Natural killer cell treated with Interleukin-12 subunit alpha and Interleukin-12 subunit beta and Interleukin-15 and Interleukin-18, amount 100 ng/mL, for 72 hours (primary cell): Measurements from ENCODE around the gene ABLIM1. TPM values are rescaled to one million over a fixed set of nuclear protein-coding genes. Genes with fewer than 3 reads are reported as not detected.
A peak's percentile ranks its signal among the peaks of the same experiment; 100 is the strongest.

ENCODE experiments used
- ATAC-seq, 2 donors: fragments of 150-1000 bp; cut with Tn5 transposase in 1 of 2; sonication (Bioruptor Pico), chemical (Tn5 transposase) in 1 of 2; 2 replicates each; pipeline ENCODE4 v1.10.0; 2021
- DNase-seq: peaks from one replicate; pipeline ENCODE4 v3.0.0; 2022; ENCODE audit warnings: low spot score
- H3K27ac Mint-ChIP-seq, 2 donors: 1 replicate in 1 of 2; 2 replicates in 1 of 2; pipeline ENCODE4 v1.8.0; 2022; ENCODE audit warnings: mixed read lengths in 2 of 2, mild to moderate bottlenecking in 1 of 2, moderate library complexity in 1 of 2
- H3K27me3 Mint-ChIP-seq, 2 donors: 1 replicate in 1 of 2; 2 replicates in 1 of 2; pipeline ENCODE4 v1.8.0; 2022; ENCODE audit warnings: mixed read lengths in 2 of 2
- H3K36me3 Mint-ChIP-seq: one replicate; pipeline ENCODE4 v1.8.0; 2022; ENCODE audit warnings: mixed read lengths
- H3K4me1 Mint-ChIP-seq, 2 donors: 1 replicate in 1 of 2; 2 replicates in 1 of 2; pipeline ENCODE4 v1.8.0; 2022; ENCODE audit warnings: low read depth in 2 of 2, mixed read lengths in 2 of 2, mild to moderate bottlenecking in 1 of 2
- H3K4me3 Mint-ChIP-seq: one replicate; pipeline ENCODE4 v1.8.0; 2022; ENCODE audit warnings: mixed read lengths
- H3K9me3 Mint-ChIP-seq: 2 replicates; pipeline ENCODE4 v1.8.0; 2022; ENCODE audit warnings: mixed read lengths
- total RNA-seq, 2 donors: library from RNA; stranded (reverse); gene quantifications; one replicate each; pipeline ENCODE4 v1.2.3, GENCODE V29; 2022

ABLIM1 gene
- total RNA-seq, 2 donors from 2014 or later: 7.9 to 11.0 TPM

- DNase-seq (peak; percentile 38), ATAC-seq (no peak)
- no peaks in the 10 kb centered on the region for H3K9me3 Mint-ChIP-seq
- no peak overlapping the region for H3K4me3 Mint-ChIP-seq
- H3K4me1 Mint-ChIP-seq: peaks cover under 1 to 7% of the 10 kb centered on the region in 2 donors
- H3K27ac Mint-ChIP-seq: no peak overlapping the region
- no peaks in the 10 kb centered on the region for H3K36me3 Mint-ChIP-seq
- H3K27me3 Mint-ChIP-seq: peaks cover 44 to 83% of the 10 kb centered on the region in 2 donors
These were observed 260.4 kb downstream of the ABLIM1 start for GRCh38 chr10:114397651-114398145.

GRCh38 chr10:114396464-114396863 lies 261.6 kb downstream of the ABLIM1 start:
- ATAC-seq: no peak
- no peak overlapping the region for H3K27ac Mint-ChIP-seq

GRCh38 chr10:114395366-114396022 lies 262.6 kb downstream of the ABLIM1 start:
- peak; percentile 2 for DNase-seq
- ATAC-seq: no peak
- Mint-ChIP-seq H3K36me3 (no peaks in the 10 kb centered on the region), H3K27ac (no peak overlapping the region), H3K4me3 (no peak overlapping the region), H3K27me3 (peaks cover 26 to 64% of the 10 kb centered on the region in 2 donors), H3K9me3 (no peaks in the 10 kb centered on the region), H3K4me1 (peaks cover 0 to 7% of the 10 kb centered on the region in 2 donors)

More at GRCh38 chr10:114396464-114396863, 261.6 kb downstream of the ABLIM1 start:
- peaks cover 0 to 7% of the 10 kb centered on the region in 2 donors for H3K4me1 Mint-ChIP-seq
- H3K36me3 Mint-ChIP-seq: no peaks in the 10 kb centered on the region
- DNase-seq: peak; percentile 22
- no peak overlapping the region for H3K4me3 Mint-ChIP-seq
- H3K9me3 Mint-ChIP-seq: no peaks in the 10 kb centered on the region
- peaks cover 35 to 73% of the 10 kb centered on the region in 2 donors for H3K27me3 Mint-ChIP-seq

- H3K36me3 Mint-ChIP-seq: no peaks in the 10 kb centered on the region
- DNase-seq: no peak
- peaks cover 25 to 66% of the 10 kb centered on the region in 2 donors for H3K27me3 Mint-ChIP-seq
- H3K4me3 Mint-ChIP-seq: no peak overlapping the region
- H3K27ac Mint-ChIP-seq: no peak overlapping the region
- no peak for ATAC-seq
- H3K9me3 Mint-ChIP-seq: no peaks in the 10 kb centered on the region
- H3K4me1 Mint-ChIP-seq: peaks cover 0 to 7% of the 10 kb centered on the region in 2 donors
These were observed 263.5 kb downstream of the ABLIM1 start for GRCh38 chr10:114394531-114394930.

GRCh38 chr10:114393886-114394285 lies 264.2 kb downstream of the ABLIM1 start:
- Mint-ChIP-seq H3K27me3 (peaks cover 21 to 60% of the 10 kb centered on the region in 2 donors), H3K4me3 (no peak overlapping the region), H3K27ac (no peak overlapping the region), H3K36me3 (no peaks in the 10 kb centered on the region), H3K9me3 (no peaks in the 10 kb centered on the region), H3K4me1 (peaks cover 0 to 7% of the 10 kb centered on the region in 2 donors)
- DNase-seq: peak; percentile 56
- ATAC-seq: no peak

GRCh38 chr10:114393482-114393881 lies 264.6 kb downstream of the ABLIM1 start:
- DNase-seq: no peak
- Mint-ChIP-seq H3K27ac (no peak overlapping the region), H3K36me3 (no peaks in the 10 kb centered on the region), H3K4me3 (no peak overlapping the region), H3K27me3 (peaks cover 17 to 59% of the 10 kb centered on the region in 2 donors), H3K4me1 (peaks cover 4 to 10% of the 10 kb centered on the region in 2 donors), H3K9me3 (no peaks in the 10 kb centered on the region)
- no peak for ATAC-seq

GRCh38 chr10:114392112-114392835 lies 265.8 kb downstream of the ABLIM1 start:
- no peak for ATAC-seq
- H3K27ac Mint-ChIP-seq: no peak overlapping the region
- no peaks in the 10 kb centered on the region for H3K9me3 Mint-ChIP-seq
- peaks cover 22 to 58% of the 10 kb centered on the region in 2 donors for H3K27me3 Mint-ChIP-seq
- peaks cover 9 to 15% of the 10 kb centered on the region in 2 donors for H3K4me1 Mint-ChIP-seq
- H3K36me3 Mint-ChIP-seq: no peaks in the 10 kb centered on the region
- no peak overlapping the region for H3K4me3 Mint-ChIP-seq
- DNase-seq: peak; percentile 29

GRCh38 chr10:114391599-114391998 lies 266.5 kb downstream of the ABLIM1 start:
- H3K36me3 Mint-ChIP-seq: no peaks in the 10 kb centered on the region
- H3K27me3 Mint-ChIP-seq: peaks cover 16 to 51% of the 10 kb centered on the region in 2 donors
- no peak for ATAC-seq
- H3K27ac Mint-ChIP-seq: no peak overlapping the region
- H3K4me3 Mint-ChIP-seq: no peak overlapping the region
- DNase-seq: peak; percentile 29
- H3K9me3 Mint-ChIP-seq: no peaks in the 10 kb centered on the region
- H3K4me1 Mint-ChIP-seq: peaks cover 9 to 12% of the 10 kb centered on the region in 2 donors

GRCh38 chr10:114389426-114389825 lies 268.6 kb downstream of the ABLIM1 start:
- Mint-ChIP-seq H3K27me3 (peaks cover 12 to 39% of the 10 kb centered on the region in 2 donors), H3K27ac (no peak overlapping the region), H3K4me3 (no peak overlapping the region), H3K4me1 (peaks cover 9 to 11% of the 10 kb centered on the region in 2 donors), H3K9me3 (no peaks in the 10 kb centered on the region), H3K36me3 (no peaks in the 10 kb centered on the region)
- ATAC-seq (no peak), DNase-seq (peak; percentile 39)

- Mint-ChIP-seq H3K4me3 (peak overlapping the region; percentile 9), H3K36me3 (no peaks in the 10 kb centered on the region), H3K27ac (peak overlapping the region in 1 of 2 donors; percentile 36), H3K9me3 (no peaks in the 10 kb centered on the region), H3K27me3 (peaks cover 10 to 30% of the 10 kb centered on the region in 2 donors), H3K4me1 (peaks cover 8 to 9% of the 10 kb centered on the region in 2 donors)
- ATAC-seq (peak; percentile 57 to 70), DNase-seq (peak; percentile 45)
These were observed 269.8 kb downstream of the ABLIM1 start for GRCh38 chr10:114388275-114388674.

- H3K9me3 Mint-ChIP-seq: no peaks in the 10 kb centered on the region
- peaks cover 13 to 30% of the 10 kb centered on the region in 2 donors for H3K27me3 Mint-ChIP-seq
- H3K4me3 Mint-ChIP-seq: no peak overlapping the region
- H3K36me3 Mint-ChIP-seq: no peaks in the 10 kb centered on the region
- no peak for ATAC-seq
- DNase-seq: peak; percentile 44
- H3K27ac Mint-ChIP-seq: peak overlapping the region in 1 of 2 donors; percentile 36
- H3K4me1 Mint-ChIP-seq: peaks cover 8 to 9% of the 10 kb centered on the region in 2 donors
These were observed 270.3 kb downstream of the ABLIM1 start for GRCh38 chr10:114387784-114388183.

GRCh38 chr10:114386452-114386851 lies 271.6 kb downstream of the ABLIM1 start:
- no peak for ATAC-seq

GRCh38 chr10:114385557-114385956 lies 272.5 kb downstream of the ABLIM1 start:
- no peaks in the 10 kb centered on the region for H3K9me3 Mint-ChIP-seq
- ATAC-seq: no peak
- no peak overlapping the region for H3K4me3 Mint-ChIP-seq
- no peaks in the 10 kb centered on the region for H3K36me3 Mint-ChIP-seq
- H3K27me3 Mint-ChIP-seq: peaks cover 25 to 43% of the 10 kb centered on the region in 2 donors
- DNase-seq: no peak
- no peak overlapping the region for H3K27ac Mint-ChIP-seq
- H3K4me1 Mint-ChIP-seq: peaks cover 8 to 9% of the 10 kb centered on the region in 2 donors

More at GRCh38 chr10:114386452-114386851, 271.6 kb downstream of the ABLIM1 start:
- Mint-ChIP-seq H3K27ac (no peak overlapping the region), H3K36me3 (no peaks in the 10 kb centered on the region), H3K4me3 (no peak overlapping the region), H3K9me3 (no peaks in the 10 kb centered on the region), H3K27me3 (peaks cover 20 to 34% of the 10 kb centered on the region in 2 donors), H3K4me1 (peaks cover 8 to 9% of the 10 kb centered on the region in 2 donors)
- DNase-seq: peak; percentile 15

- Mint-ChIP-seq H3K4me3 (no peak overlapping the region), H3K27ac (no peak overlapping the region), H3K9me3 (no peaks in the 10 kb centered on the region)
These were observed 273.5 kb downstream of the ABLIM1 start for GRCh38 chr10:114384601-114385000.

More at GRCh38 chr10:114384601-114385000, 273.5 kb downstream of the ABLIM1 start:
- Mint-ChIP-seq H3K27me3 (peaks cover 24 to 45% of the 10 kb centered on the region in 2 donors), H3K4me1 (peaks cover 8 to 9% of the 10 kb centered on the region in 2 donors), H3K36me3 (no peaks in the 10 kb centered on the region)
- ATAC-seq (no peak), DNase-seq (peak; percentile 2)
